GM19438 (cell line): ENCODE results near the gene KSR2.
A peak's percentile ranks its signal among the peaks of the same experiment; 100 is the strongest.

Experiments
- ATAC-seq: cut with Tn5 transposase; IDR thresholded peaks from one replicate; pipeline ENCODE4 v1.9.1; 2021; ENCODE audit warnings: low read depth; ENCODE audit not compliant: unreplicated experiment

The KSR2 gene

DNA sequence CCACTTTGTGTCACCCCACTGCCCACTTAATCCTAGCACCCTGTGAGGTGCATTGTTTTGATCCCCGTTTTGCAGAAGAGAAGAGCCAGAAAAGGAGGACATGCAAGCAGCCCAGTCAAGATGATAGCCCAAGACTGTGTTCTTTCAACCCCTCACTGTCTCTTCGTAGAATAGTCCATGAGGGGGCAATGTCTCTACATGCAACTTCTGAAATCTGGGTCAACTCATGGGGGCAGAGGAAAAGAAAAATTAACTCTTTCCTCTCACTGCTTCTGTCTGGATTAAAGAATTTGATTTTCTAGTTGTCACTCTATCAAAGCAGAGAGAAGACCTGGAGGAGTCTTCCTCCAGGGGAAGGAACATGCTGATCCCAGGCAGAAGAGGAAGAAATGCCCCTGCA lies 377.8 kb downstream of the KSR2 start:
- no peak for ATAC-seq

DNA sequence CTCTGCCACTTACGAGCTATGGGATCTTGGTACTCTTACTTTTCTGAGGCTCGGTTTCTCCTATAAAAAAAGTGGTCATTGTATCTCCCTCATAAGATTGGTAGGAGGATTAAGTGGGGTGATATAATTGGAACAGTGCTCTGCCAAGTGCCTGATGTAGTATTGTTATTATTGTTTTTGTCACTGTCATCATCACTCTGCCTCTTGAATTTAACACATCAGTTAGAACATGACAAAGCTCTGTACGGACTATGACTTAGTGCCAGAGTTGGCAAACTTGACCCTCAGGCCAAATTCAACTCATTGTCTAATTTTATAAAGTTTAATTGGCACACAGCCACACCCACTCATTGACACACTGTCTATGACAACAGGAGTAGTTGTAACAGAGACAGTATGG lies 378.4 kb downstream of the KSR2 start:
- no peak for ATAC-seq

DNA sequence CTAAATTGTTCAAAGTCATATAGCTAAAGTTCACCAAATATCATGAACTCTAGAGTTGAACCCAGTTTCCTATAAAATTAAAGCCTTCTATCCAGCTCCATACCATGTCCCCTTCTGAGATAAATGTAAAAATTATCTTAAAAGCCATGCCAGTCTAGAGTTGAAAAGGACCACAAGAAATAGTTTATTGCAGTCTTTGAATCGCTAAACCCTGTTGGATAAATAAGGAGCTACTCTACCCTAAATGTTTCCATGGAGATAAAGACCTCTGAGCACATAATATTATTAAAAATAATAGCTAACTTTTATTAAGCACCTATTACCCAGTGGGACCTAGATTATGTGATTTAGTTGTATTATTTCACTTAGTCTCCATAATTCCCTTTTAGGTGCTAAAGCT lies 379.8 kb downstream of the KSR2 start:
- no peak for ATAC-seq

DNA sequence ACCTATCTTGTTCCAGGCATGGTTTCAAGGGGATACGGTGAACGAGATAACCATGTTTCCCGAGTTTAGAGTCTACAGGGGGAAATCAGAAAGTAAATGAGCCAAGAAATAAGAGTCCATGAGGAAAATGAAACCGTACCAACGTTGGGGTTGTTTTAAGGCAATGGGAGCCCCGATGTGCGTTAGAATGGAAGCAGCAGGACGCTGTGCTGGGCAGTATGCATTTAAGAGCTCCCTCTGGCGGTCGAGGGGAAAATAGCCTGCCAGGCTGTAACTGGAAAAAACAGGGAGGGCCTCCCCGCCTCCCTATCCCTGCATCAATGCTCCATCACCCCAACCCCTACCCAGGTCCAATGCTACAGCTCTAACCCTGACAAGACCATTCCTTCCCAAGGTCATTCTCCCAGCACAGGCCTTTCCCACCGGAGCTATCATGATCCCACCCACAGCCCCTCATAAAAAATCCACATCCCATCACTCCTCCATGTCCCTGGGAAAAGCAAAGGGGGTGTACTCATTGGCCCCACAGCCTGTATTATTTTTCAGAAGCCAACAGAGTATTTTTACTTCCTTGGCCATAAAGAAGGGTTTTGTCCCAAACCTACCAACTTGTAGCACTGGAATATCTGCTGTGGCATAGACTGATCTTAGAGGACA lies 381.0 kb downstream of the KSR2 start:
- no peak for ATAC-seq

DNA sequence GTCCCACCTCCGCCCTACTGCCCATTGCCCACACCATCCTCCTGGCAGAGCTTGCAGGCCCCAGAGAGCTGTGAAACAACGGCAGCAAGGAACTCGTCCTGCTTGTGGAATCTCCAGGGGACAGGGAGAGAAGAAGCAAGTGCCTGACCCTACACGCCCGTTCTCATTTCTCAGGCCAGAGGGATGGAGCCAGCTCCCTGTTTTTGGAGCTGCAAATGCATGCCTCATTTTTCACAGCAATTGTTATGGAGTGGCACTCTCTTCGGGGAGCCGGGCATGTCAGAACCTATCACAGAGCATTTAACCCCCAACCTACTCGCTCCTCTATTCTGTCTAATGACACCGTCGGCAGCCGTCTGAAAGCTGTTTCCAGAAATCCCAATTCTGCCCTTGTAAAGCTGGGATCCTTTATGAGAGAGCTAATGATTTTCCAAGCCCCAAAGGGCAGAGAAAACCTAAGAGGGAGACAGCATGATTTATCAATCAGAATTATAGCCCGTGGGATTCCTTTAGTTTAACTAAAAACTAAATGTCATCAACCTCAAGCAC lies 385.0 kb downstream of the KSR2 start:
- ATAC-seq: no peak

DNA sequence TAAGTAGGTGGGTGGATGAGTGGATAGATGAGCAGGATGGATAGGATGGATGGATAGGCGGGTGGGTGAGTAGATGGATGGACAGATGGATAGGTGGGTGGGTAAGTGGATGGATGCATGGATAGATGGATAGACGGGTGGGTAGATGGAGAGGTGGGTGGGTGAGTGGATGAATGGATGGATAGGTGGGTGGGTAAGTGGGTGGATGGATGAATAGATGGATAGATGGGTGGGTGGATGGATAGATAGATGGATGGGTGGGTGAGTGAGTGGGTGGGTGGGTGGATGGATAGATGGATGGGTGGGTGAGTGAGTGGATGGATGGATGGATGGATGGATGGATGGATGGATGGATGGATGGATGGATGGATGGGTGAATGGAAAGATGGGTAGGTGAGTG lies 385.7 kb downstream of the KSR2 start:
- no peak for ATAC-seq

DNA sequence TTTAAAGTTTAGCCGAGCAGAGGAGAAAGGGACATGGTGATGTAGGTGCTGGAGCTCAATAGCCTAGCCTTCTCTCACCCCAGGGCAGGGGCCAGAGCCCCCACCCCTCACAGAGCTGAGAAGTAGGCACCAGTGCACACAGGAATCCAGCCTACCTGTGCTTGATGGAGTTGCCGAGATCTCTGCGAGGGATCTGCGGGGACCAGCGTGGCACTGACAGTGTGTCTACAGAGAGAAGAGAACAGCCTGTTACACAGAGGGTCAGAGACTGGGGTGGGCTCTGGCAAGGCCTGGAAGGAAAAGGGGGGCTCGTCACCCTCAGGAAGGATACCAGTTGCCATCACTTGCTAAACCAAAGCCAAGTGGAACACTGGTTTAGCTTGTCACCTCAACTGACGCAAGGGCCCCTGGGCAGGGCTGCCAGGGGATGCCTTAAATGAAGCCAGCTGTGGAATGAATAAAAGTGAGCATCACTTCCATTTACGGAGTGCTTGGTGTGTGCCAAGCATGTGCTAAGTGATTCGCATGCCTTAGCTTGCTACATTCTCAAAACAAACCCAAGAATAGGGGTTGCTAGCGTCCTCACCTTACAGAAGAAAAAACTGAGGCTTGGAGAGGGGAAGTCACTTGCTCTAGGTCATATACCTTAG lies 386.5 kb downstream of the KSR2 start:
- no peak for ATAC-seq

DNA sequence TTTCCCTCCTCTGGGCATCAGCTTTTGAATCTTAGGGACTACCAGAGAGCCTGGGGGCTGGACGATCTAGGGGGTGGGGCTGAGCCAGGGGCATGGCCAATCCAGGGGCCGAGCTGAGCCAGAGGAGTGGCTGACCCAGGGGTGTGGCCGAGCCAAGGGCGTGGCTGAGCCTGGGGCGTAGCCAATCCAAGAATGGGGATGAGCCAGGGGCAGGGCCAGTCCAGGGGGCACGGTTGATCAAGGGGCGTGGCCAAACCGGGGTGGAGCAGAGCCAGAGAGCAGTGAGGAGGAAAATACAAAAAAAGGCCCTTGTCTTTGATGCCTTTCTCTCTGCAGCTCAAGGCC lies 388.1 kb downstream of the KSR2 start:
- peak; percentile 64 for ATAC-seq

DNA sequence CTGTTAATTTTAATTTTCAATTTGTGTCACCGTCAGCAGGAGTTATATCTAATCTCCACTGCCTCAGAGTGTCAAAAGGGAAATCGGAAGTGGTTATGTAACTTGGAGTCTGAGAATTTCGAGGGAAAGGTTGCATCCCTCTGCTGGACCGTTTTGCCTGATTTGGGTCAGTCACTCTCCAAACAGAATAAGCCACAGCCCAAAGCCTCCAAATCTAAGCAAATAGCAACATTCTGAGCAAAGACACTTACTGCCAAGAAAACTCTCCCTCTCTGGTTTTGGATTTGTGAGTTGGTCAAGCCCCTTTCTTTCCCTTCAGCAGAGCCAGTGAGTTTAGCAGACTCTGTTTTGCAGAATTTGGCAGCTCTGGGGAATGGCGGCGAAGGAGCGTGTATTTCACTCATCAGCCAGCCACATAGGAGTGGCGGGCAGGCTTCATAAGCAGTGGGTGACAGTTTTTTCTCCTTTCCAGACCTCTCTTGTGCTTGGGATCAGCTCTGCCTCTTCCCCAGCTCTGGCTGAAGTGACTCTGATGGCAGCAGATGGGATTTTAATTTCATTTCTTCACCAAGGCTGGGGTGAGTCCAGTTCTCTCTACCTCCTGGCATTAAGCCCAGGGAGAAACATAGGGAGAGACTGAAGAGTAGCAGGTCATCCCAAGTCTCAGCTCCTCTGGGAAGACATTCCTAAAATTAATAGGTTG lies 388.6 kb downstream of the KSR2 start:
- ATAC-seq: no peak

DNA sequence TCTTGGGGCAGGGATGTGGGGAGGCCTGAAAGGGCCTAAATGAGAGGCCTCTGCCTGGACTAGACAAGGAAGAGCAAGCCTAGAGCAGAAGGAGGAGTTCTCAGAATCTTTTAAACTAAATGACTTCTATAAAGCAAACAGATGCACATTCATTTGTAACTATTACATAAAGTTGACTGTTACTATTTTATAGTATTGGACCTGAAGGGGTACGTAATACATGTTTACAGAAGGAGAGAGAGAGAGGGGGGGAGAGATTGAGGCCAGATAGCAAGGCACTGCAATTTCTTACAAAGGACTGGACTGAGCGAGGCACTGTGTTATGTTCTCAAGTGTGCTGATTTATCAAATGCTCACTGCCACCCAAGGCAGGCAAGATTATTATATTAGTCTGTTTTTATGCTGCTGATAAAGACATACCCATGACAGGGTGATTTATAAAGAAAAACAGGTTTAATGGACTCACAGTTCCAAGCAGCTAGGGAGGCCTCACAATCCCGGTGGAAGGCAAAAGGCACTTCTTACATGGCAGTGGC lies 391.6 kb downstream of the KSR2 start:
- ATAC-seq: no peak

DNA sequence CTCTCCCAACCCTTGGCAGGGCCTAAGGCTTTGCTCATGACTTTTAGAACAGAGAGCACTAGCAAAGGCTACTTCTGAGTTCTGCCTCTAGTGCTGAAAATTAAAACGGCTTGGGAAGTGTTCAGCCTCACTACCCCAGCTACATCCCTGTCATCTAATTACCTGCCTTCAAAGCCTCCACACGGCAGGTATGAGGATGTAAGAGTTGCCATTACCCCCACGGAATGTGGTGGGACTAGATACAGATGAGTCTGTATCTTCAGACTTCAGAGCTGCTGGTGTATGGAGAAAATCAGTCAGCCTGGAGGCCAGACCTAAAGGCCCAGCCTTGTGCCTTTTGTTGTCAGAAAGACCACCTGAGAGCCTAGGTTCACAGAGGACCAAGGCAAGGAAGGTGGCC lies 392.7 kb downstream of the KSR2 start:
- ATAC-seq: no peak

DNA sequence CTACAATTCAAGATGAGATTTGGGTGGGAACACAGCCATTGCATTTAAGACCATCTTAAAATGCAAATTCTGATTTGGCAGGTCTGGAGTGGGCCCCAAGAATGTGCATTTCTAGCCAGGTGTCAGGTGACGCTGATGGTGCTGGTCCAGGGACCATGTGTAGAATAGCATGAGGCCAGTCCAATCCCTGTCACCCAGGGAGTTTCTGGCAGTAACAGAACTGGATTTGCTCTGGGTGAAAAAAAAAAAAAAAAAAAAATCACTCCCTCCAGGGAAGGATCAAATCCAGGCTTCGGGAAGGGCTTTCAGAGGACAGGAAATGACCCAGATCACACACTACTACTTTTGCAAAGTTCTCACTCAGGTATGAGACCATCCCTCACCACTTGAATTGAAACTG lies 394.1 kb downstream of the KSR2 start:
- ATAC-seq: no peak

DNA sequence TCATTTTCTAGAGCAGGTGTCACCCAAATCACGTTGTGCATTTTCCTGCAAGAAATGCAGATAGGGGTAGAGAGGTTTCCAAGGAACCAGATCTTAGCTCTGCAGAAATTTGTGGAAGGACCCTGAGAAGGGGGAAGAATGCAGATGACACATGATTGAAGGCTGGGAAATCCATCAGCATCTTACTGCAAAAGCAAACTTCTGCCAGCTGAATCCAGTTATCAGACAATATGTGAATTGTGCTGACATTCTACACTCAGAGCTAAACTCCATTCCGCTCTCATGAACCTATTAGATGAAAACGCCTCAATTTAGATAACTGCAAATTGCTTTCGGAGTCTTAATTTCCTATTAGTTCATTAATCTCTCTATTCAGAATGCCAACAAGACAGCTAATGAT lies 396.0 kb downstream of the KSR2 start:
- ATAC-seq: no peak

DNA sequence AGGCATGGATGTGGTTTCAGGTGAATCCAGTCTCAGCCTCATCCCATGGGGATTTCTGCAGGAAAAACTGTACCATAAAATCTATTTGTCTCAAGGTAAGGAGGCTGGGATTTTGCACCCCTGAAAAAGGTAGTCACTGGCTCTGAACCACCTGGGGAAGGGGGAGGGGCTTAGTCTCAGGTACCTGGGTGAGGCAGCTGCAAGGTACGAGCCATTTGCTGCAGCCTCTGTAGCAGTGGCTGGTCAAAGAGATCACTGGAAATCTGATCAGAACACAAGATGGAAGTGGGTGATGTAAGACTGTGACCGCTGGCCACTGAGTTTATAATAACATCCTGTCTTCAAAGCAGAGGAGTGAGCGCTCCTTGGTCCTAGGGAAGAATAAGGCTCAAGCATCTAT lies 397.5 kb downstream of the KSR2 start:
- ATAC-seq: no peak

DNA sequence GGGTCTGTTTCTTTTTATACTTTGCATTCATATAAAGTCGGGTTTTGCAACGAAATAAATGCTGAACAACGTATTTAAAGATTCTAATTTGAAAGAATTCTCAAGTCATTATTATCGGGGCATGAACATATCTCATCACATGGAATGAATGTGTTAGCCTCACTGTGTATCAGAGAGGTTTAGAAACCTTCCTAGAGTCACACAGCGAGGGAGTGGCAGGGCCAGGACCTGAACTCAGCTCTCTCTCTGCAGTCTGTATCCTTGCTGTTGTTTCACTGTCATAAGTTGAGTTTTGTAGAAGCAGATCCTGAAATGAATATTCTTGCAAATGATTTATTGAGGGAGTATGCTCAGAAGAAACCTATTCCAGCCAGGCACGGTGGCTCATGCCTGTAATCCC lies 398.2 kb downstream of the KSR2 start:
- no peak for ATAC-seq

DNA sequence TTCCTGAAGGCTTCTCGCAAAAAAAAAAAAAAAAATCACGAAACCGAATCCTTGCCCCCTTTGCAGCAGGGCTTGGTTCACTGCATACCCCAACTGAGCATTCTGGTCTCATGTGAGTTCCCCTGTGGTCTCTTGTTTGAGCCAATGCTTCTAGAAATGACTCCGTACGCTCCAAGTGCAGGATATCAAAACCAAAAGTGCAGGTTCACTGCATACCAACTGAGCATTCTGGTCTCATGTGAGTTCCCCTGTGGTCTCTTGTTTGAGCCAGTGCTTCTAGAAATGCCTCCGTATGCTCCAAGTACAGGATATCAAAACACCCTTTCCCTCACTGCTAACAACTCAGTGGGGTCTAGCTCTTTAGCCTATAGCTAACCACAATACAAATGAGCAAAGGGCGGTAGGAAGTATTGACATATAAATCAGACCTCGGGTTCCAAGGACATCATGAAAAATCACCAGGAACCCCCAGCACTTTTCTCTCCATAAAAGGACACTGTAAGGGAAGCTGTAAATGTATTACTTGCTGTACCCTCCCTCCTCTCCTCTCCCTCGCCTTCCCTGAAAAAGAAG lies 401.1 kb downstream of the KSR2 start:
- ATAC-seq: peak; percentile 95

DNA sequence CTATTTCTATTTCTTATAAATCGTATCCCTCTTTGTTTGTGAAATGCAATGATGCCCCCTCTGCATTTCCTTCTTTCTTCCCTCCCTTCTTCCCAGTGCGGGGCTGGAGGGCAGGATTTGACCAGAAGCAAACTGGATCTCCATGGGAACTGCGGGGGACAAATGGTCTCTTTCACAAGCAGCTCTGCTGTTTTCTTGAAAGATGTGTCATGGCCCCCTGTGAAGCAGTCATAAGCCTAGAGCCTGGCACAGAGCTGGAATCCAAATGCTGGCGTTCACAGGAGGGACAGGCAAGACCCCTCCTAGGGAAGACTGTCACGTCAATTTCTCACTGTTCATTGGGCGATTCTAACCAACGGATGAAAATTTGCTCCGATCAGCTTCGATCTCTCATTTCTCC lies 403.9 kb downstream of the KSR2 start:
- no peak for ATAC-seq

DNA sequence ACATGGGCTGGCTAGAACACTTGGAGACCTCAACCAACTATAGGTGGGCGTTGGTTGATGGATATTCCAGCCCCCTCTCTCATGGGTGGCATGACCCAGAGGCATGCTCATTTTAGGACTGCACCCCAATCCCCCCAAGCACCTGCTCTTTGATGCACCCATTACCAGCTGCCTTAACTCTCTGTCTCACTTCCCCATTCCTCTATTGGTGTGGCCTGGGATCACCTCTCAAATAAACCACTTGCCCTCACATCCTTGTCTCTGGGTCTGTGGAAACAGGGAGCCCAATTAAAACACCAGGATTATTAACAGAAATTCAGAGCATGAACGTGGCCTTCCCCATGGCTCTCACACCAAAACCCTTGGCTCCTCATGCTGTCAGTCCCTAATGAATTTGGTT lies 405.1 kb downstream of the KSR2 start:
- ATAC-seq: no peak

DNA sequence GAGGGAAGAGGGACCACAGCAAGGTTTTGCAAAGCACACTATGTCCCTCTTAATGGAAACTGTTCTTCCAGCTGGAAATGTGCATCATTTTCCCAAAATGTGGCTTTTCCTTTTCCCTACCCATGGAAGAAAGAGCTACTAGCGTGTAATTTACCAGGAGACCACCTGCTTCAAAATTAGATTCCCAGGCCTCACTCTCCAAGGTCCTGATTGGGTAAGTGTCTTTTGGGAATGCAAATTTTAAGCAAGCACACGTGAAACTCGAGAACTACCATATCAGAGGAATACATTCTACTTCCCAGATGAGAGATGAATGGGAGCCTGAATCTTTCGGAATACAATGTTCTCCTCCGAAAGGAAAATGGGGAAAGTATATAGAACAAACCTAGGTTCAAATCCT lies 405.8 kb downstream of the KSR2 start:
- ATAC-seq: no peak

DNA sequence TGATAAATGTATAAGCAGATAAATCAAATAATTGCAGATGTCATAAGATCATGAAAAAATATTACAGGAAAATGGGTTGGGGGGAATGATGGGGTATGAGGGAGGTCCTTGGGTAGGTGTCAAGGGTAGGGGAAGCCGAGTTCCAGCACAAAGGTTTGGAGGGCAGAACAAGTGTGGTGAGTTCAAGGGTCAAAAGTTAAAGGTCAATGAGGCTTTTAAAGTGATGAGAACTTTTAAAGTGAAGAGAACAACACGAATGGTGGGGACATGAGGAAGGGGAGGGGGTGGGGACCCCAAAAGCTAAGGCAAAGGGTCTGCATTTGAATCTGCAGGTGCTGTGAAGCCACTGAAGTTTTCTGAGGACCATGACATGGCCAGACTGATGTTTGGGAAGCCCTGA lies 406.8 kb downstream of the KSR2 start:
- no peak for ATAC-seq

DNA sequence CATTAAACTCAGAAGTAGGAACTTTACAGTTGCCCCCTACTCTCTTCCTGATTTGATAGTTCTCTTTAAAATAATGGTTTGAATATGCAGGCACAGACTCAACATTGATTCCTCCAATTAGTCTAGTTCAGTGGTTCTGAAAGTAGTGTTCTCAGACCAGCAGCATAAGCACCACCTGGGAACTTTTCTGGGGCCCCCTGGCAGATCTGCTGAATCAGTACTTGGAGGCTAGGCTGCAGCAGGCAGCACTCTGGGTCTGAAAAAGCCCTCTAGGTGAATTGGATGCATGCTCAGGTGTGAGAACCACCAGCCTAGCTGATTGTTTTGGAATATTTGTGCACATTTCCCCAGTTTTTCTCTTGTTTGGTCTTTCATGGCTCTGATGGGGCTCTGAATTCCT lies 408.8 kb downstream of the KSR2 start:
- ATAC-seq: no peak
